ENCODE measurements around the gene SLC4A4.

Gene SLC4A4

DNA sequence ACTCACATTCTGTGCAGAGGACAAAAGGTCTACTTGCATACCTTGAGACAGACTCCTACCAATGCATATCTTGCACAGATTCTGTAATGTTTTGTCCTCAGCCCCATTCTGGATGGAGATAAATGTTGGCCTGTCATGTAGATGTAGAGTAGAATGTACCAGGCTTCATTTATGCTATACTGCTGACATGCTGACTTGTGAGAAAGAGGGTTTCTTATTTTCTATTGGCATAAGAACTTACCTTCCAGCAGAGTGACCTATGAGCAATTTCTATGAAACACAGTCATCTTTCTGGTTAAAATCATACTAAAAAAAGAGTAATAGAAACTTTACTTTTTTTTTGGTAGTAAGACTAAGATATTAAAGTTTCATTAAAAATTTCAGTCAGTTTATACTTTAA is 17.2 kb downstream of the SLC4A4 start:
- TF ChIP-seq, protein P1, sequence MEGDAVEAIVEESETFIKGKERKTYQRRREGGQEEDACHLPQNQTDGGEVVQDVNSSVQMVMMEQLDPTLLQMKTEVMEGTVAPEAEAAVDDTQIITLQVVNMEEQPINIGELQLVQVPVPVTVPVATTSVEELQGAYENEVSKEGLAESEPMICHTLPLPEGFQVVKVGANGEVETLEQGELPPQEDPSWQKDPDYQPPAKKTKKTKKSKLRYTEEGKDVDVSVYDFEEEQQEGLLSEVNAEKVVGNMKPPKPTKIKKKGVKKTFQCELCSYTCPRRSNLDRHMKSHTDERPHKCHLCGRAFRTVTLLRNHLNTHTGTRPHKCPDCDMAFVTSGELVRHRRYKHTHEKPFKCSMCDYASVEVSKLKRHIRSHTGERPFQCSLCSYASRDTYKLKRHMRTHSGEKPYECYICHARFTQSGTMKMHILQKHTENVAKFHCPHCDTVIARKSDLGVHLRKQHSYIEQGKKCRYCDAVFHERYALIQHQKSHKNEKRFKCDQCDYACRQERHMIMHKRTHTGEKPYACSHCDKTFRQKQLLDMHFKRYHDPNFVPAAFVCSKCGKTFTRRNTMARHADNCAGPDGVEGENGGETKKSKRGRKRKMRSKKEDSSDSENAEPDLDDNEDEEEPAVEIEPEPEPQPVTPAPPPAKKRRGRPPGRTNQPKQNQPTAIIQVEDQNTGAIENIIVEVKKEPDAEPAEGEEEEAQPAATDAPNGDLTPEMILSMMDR (IDR thresholded peaks at IDR 0.05) = no peak

DNA sequence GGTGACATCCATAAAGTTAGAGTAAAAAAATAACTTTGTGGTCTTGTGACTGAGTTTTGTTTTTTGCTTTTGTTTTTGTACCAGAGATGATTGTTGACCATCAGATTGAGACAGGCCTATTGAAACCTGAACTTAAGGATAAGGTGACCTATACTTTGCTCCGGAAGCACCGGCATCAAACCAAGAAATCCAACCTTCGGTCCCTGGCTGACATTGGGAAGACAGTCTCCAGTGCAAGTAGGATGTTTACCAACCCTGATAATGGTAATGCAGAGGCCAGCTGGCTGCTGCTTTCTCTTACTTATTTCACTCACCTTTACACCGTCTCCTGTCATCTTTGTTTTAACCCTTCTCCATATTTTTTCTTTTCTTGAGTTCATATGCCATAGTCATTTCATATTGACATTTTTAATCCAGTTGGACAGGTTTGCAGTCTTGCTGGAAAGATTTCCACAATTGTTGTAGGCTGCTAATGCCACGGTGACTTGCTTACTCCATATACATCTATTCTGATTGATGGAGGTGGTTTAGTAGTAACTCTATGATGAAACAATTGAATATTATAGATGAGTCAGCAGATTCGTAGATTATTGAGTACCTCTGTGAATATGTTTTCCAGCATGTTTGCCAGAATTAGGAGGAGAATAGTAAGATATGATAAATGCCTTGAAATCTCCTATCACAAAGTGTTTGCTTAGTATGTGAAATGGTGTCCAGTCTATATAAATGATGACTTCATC is 18.3 kb downstream of the SLC4A4 start:
- H3K4me3 ChIP-seq = no peak overlapping the region
- TF ChIP-seq, protein P1 (IDR thresholded peaks at IDR 0.05) = no peak
- DNase-seq (ENCODE audit: low spot score) = no peak
- H3K27ac ChIP-seq = no peak overlapping the region

More for the DNA sequence above, 17.2 kb downstream of the SLC4A4 start:
- Histone ChIP-seq H3K4me3 (no peak overlapping the region), H3K27ac (no peak overlapping the region)
- DNase-seq (ENCODE audit: low spot score) = no peak

DNA sequence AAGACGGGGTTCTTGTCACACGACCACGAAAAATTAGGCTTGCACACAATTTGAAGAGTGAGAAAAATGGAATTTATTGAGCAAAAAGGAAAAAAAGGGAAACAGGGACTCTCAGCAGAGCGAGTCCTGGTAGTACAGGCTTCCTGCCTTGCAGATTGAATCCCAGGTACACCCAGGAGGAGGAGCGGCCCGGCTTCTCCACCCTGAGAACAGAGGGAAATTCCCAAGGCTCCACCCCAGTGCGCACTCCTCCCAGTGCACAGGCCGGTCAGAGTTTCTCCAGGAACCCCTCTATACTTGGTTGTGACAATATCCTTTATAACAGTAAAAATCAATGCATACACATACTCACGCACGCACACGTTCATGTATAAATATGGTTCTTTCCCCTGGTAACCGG is 22.0 kb downstream of the SLC4A4 start:
- TF ChIP-seq, protein P1 (IDR thresholded peaks at IDR 0.05) = no peak
- no peak for DNase-seq (ENCODE audit: low spot score)

DNA sequence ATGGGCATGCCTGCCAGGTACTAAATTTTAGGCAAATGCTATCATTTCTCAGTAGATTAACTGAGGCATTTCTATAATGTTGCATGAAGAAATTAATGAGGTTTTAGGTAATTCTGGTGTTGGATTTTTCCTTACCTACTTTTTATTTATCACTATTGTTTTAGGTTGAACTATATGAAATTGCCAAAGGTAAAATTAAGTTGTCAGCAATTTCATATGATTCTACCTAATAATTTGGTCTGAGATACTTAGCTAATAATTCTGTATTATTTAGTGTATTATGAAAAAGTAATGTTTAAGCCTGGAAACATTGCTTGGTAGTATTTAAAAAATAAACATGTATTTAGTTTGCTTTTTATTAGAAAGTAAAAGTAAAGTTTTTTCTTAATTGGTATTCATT is 22.7 kb downstream of the SLC4A4 start:
- TF ChIP-seq, protein P1 (IDR thresholded peaks at IDR 0.05) = no peak
- Histone ChIP-seq H3K4me3 (no peak overlapping the region), H3K27ac (no peak overlapping the region)
- DNase-seq (ENCODE audit: low spot score) = no peak

More for the DNA sequence above, 22.0 kb downstream of the SLC4A4 start:
- no peak overlapping the region for H3K4me3 ChIP-seq
- H3K27ac ChIP-seq = no peak overlapping the region

DNA sequence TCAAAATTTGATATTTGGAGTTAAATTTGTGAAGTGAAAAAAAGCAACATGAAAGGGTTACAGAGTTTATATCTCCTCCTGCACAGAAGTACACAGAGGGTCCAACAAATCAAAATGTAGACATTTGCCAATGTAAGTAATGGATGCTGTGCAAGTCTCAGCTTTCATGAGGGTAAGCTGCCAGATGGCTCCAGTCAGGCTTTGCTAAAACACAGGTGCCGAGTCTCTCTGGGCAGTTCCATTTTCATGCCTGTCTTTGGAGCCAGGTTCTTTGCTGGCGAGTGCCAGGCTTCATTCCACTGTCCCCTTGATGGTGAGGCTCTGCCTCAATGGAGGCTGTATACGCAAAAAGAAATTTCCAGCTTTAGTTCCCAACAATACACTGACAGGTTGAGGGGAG is 27.9 kb downstream of the SLC4A4 start:
- H3K4me3 ChIP-seq = no peak overlapping the region
- DNase-seq (ENCODE audit: low spot score) = no peak
- TF ChIP-seq, protein P1 (IDR thresholded peaks at IDR 0.05) = no peak
- H3K27ac ChIP-seq = no peak overlapping the region

DNA sequence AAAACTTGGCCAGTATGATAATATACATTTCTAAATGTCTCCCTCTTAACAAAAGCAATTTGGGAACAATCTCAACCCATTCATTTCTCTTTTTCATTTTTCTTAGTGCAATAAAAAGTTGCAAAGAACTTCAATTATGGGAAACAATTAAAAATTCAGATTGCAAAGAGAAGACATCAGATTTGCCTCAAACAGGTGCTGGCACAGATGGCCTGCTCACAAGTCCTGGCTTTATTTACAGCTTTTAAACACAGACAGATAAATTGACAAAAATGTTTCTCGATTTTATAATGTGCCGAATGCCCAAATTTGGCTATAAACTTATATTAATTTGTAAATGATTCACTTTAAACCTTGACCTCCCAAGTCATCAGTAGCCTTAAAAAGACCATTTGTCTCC is 28.7 kb downstream of the SLC4A4 start:
- TF ChIP-seq, protein P1 (IDR thresholded peaks at IDR 0.05) = no peak
- Histone ChIP-seq H3K4me3 (no peak overlapping the region), H3K27ac (no peak overlapping the region)
- no peak for DNase-seq (ENCODE audit: low spot score)

DNA sequence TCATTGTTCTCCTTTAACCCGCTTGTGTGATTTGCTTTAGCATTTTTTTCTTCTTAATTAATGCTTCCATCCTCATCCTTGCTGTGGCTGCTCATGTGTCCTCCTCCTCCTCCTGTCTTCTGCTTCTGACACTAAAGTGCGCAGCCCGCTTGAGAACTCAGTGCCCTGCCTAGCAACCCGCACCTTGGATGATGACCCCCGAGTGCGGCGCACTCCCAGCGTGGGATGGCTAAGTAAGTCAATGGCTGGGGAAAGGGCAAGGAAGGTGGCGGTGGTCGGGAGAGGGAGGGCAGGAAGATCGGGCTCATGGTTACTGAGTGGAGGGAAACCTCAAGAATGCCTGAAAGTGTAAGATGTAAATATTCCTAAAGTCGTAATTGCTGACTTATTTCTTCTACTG is 30.1 kb downstream of the SLC4A4 start:
- TF ChIP-seq, protein P1 (IDR thresholded peaks at IDR 0.05) = no peak
- Histone ChIP-seq H3K4me3 (no peak overlapping the region), H3K27ac (no peak overlapping the region)
- DNase-seq (ENCODE audit: low spot score) = no peak

All from coronary artery (tissue), 2 donors.